ENCODE measurements around the gene FBXO17.

The FBXO17 gene

GRCh38 chr19:38891771-38892170 lies 83.8 kb downstream of the FBXO17 start:
- peak; percentile 89 for DNase-seq (ENCODE audit: low spot score)

All from globus pallidus (tissue), 1 donor.